PC-9 (cell line): ENCODE data around the gene CACNA2D1. TPM values are rescaled to one million over a fixed set of nuclear protein-coding genes. Genes with fewer than 3 reads are reported as not detected.

Experiments
- BruUV-seq: library from RNA; stranded (reverse); fragments of 400-500 nt; replicated peaks from 2 replicates; lab custom pipeline; 2021; lab: Mats Ljungman, UMichigan
- CTCF ChIA-PET: fragments of 300-600 bp; sonication (Branson Sonifier 250); formaldehyde crosslinking; loops from one replicate; lab custom pipeline; 2022; ENCODE audit warnings: antibody characterized with exemption; lab: Charles Lee
- POLR2A ChIA-PET: fragments of 300-600 bp; sonication (Branson Sonifier 250); formaldehyde crosslinking; loops from one replicate; lab custom pipeline; 2022; ENCODE audit warnings: antibody characterized with exemption; ENCODE audit not compliant: unreplicated experiment; lab: Charles Lee
- DNase-seq, 2 experiments: peaks; one replicate each; pipeline versions ENCODE4 v3.0.0 to v3.0.0-alpha.2; 2015 to 2022; ENCODE audit warnings: mixed read lengths in 1 of 2
- H2AFZ ChIP-seq: fragments of 200-600 bp; sonication (generic); 2 replicates; pipeline ENCODE4 v1.8.1; 2017; ENCODE audit warnings: antibody characterized with exemption
- H3F3A ChIP-seq: fragments of 200-600 bp; sonication (generic); 2 replicates; pipeline ENCODE4 v1.8.1; 2017; ENCODE audit warnings: antibody characterized with exemption, mild to moderate bottlenecking, low read depth; ENCODE audit not compliant: insufficient read depth
- H3K27ac ChIP-seq: fragments of 200-600 bp; sonication (generic); 2 replicates; pipeline ENCODE4 v1.6.1; 2016; ENCODE audit warnings: mixed run types
- H3K27me3 ChIP-seq: fragments of 200-600 bp; sonication (generic); 2 replicates; pipeline ENCODE4 v1.6.1; 2016; ENCODE audit warnings: low read depth, mixed run types; ENCODE audit not compliant: insufficient read depth
- H3K36me3 ChIP-seq: fragments of 200-600 bp; sonication (generic); 2 replicates; pipeline ENCODE4 v1.6.1; 2016; ENCODE audit warnings: low read depth, mixed run types
- H3K4me1 ChIP-seq: fragments of 200-600 bp; sonication (generic); replicated peaks from 2 replicates; pipeline ENCODE4 v1.6.1; 2016; ENCODE audit warnings: mixed run types; ENCODE audit not compliant: insufficient read depth
- H3K4me2 ChIP-seq: fragments of 200-600 bp; sonication (generic); 2 replicates; pipeline ENCODE4 v1.6.1; 2017; ENCODE audit warnings: mixed run types
- H3K4me3 ChIP-seq: fragments of 200-600 bp; sonication (generic); 2 replicates; pipeline ENCODE4 v1.6.1; 2016; ENCODE audit warnings: mixed run types
- H3K79me2 ChIP-seq: fragments of 200-600 bp; sonication (generic); 2 replicates; pipeline ENCODE4 v1.6.1; 2017; ENCODE audit warnings: low read depth, mixed run types
- H3K9me2 ChIP-seq: fragments of 200-600 bp; sonication (generic); 2 replicates; pipeline ENCODE4 v1.8.1; 2017; ENCODE audit warnings: mild to moderate bottlenecking; ENCODE audit not compliant: insufficient read depth
- H3K9me3 ChIP-seq: fragments of 200-600 bp; sonication (generic); 2 replicates; pipeline ENCODE4 v1.8.1; 2016; ENCODE audit warnings: low read depth; ENCODE audit not compliant: insufficient read depth
- H4K20me1 ChIP-seq: fragments of 200-600 bp; sonication (generic); 2 replicates; pipeline ENCODE4 v1.8.1; 2017; ENCODE audit not compliant: insufficient read depth
- CTCF ChIP-seq: fragments of 200-600 bp; sonication (generic); conservative IDR thresholded peaks from 2 replicates; pipeline ENCODE4 v1.6.1; 2017; ENCODE audit warnings: mixed run types, antibody characterized with exemption, mild to moderate bottlenecking, moderate library complexity
- EZH2 ChIP-seq: fragments of 200-600 bp; sonication (generic); IDR thresholded peaks from 2 replicates; pipeline ENCODE4 v1.8.0; 2017; ENCODE audit warnings: antibody characterized with exemption, low read depth
- intact Hi-C: fragments of 100-400 bp; cut with micrococcal nuclease; formaldehyde crosslinking; loops from one replicate; pipeline ENCODE4 v1.10.0; 2022; ENCODE audit not compliant: unreplicated experiment
- total RNA-seq: library from RNA; stranded (reverse); gene quantifications from 2 replicates; pipeline ENCODE4 v1.2.3, GENCODE V29; 2021

CACNA2D1 gene
- total RNA-seq, 1 experiment from 2014 or later, result 3.2 TPM

DNA sequence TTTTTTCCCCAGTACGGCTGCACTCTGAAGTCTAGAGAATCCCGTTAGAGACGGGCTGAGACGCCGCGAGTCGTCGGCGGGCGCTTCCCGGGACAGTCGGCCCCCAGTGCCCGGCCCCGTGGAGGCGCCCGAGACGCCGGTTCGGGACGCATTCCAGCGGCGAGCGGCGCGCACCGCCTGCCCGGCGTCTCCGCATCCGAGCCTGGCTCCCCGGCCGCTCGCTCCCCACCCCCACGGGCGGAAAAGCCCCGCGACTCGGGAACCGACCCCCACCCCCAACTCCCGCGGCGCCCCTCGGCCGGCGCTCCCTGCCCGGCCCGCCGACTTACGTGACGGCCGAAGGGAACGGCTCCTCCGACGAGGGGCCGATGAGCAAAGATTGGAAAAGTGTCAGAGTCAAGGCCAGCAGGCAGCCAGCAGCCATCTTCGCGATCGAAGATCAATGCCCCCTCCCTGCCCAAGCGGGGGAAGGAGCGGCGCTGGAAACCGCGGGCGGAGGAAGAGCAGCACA, 486 bp downstream of the CACNA2D1 start:
- H3K27ac ChIP-seq, result no peak overlapping the region
- no peaks in the 10 kb centered on the region for H3K36me3 ChIP-seq
- BruUV-seq, result no TSS peak
- peaks cover 12% of the 10 kb centered on the region; the same call in 1 of the 2 replicates for H3K4me1 ChIP-seq
- peak overlapping the region; percentile 97 for H3K4me2 ChIP-seq
- H3K27me3 ChIP-seq, result no peaks in the 10 kb centered on the region
- intact Hi-C loops, result loop anchor here (10.0 kb wide), 1 partner anchor 948 kb away; no protein-coding TSS in a partner anchor
- H3K9me2 ChIP-seq, result no peaks in the 10 kb centered on the region
- H3K79me2 ChIP-seq, result no peaks in the 10 kb centered on the region
- ChIA-PET CTCF (no interaction called here), POLR2A (no interaction called here)
- peak overlapping the region; percentile 97 for H2AFZ ChIP-seq
- H3K9me3 ChIP-seq, result no peaks in the 10 kb centered on the region
- H3F3A ChIP-seq, result peaks cover 7% of the 10 kb centered on the region; the same call in 1 of the 2 replicates
- peak overlapping the region; percentile 95 for H3K4me3 ChIP-seq
- TF ChIP-seq CTCF (0 out of 2 replicates have a peak, but pooled peaks have one; percentile 4), EZH2 (no peak)
- H4K20me1 ChIP-seq, result no peaks in the 10 kb centered on the region
- DNase-seq, result peak in 1 of 2 experiments; percentile 39

DNA sequence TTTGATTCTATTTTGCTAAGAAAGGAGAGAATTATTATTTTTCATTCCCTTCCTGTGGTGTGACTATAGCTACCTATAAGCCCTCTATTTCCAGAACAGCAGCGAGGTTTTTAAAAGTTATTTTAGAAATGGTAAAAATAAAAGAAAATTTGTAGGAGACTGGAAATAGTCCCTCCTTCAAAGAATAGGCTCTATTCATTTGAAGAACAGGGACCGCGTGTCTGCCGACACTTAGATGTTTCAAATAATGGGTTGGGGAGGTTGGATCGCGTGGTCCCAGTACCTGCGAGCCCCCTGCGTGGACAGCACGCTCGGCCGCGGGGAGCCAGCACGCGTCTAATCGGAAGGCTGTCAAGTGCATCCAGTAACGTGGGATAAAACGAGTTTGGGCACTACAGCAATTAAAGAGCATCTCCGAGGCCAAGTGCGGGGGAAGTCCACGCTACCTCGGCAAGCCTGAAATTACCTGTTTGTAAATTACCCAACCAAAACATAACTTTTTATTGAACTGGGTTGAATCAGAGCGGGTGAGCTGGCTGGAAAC, 1.0 kb downstream of the CACNA2D1 start:
- no peaks in the 10 kb centered on the region for H3K27me3 ChIP-seq
- peak overlapping the region; percentile 97 for H2AFZ ChIP-seq
- 0 out of 2 replicates have a peak, but pooled peaks have one; percentile 16 for TF ChIP-seq CTCF
- no peak for TF ChIP-seq EZH2
- BruUV-seq, result TSS peak; percentile 48
- H3K79me2 ChIP-seq, result no peaks in the 10 kb centered on the region
- DNase-seq, result no peak
- peaks cover 12% of the 10 kb centered on the region; the same call in 1 of the 2 replicates for H3K4me1 ChIP-seq
- H3K36me3 ChIP-seq, result no peaks in the 10 kb centered on the region
- H3K27ac ChIP-seq, result no peak overlapping the region
- peak overlapping the region; percentile 97 for H3K4me2 ChIP-seq
- H3K4me3 ChIP-seq, result peak overlapping the region; percentile 95
- H4K20me1 ChIP-seq, result no peaks in the 10 kb centered on the region
- no peaks in the 10 kb centered on the region for H3K9me3 ChIP-seq
- CTCF ChIA-PET, result interaction anchor here (0.5 kb wide), 1 partner anchor 1290 kb away, joined by 5 read pairs; no protein-coding TSS in a partner anchor
- POLR2A ChIA-PET, result no interaction called here
- intact Hi-C loops, result loop anchor here (10.0 kb wide), 1 partner anchor 948 kb away; no protein-coding TSS in a partner anchor
- H3F3A ChIP-seq, result peaks cover 7% of the 10 kb centered on the region; the same call in 1 of the 2 replicates
- no peaks in the 10 kb centered on the region for H3K9me2 ChIP-seq

DNA sequence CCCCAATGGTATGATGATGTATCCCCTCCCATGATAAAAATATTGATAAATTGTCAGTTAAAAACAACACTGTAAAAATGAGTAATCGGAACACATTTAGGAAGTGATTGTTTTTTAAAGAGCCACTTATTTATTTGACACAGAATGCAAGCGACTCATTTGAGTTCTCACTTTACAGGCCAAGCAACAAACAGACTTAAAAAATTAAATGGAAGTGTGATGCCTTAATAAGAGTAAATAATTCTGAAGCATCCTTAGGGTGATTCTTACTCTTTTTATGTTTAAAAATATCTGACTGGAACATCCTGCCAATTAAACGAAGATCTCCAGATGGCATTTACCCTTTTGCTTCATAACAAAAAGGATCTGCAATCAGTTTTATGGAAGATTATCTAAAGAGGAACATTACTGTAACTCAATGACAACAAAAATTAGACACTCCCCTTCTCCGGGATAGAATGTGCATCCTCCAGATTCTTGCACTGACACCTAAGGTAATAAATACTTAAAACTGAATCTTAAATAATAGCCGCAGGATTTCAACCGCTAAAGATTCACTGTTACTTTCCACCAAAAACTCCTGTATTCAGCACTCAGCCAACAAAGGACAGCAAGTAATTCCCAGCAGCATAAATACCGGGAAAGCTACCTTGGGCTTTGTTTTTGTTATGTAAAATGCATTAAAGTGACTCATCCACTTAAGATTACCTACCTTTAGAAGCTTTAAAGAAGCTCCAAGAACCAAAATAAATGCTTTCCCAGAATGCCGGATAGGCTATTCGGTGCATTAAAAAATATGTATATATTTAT, 1.7 kb downstream of the CACNA2D1 start:
- no peak for TF ChIP-seq CTCF
- TF ChIP-seq EZH2, result no peak
- BruUV-seq, result no TSS peak
- Histone ChIP-seq H3K27me3 (no peaks in the 10 kb centered on the region), H3K36me3 (no peaks in the 10 kb centered on the region), H3K4me3 (peak overlapping the region; percentile 95), H3K9me3 (no peaks in the 10 kb centered on the region), H3K4me2 (peak overlapping the region; percentile 97), H3K9me2 (no peaks in the 10 kb centered on the region), H3K79me2 (no peaks in the 10 kb centered on the region), H3K4me1 (peaks cover 12% of the 10 kb centered on the region; the same call in 1 of the 2 replicates), H3K27ac (no peak overlapping the region), H4K20me1 (no peaks in the 10 kb centered on the region), H2AFZ (0 out of 2 replicates have a peak overlapping the region, but pooled peaks have one; percentile 97), H3F3A (peaks cover 7% of the 10 kb centered on the region; the same call in 1 of the 2 replicates)
- intact Hi-C loops, result loop anchor here (10.0 kb wide), 1 partner anchor 947 kb away; no protein-coding TSS in a partner anchor
- POLR2A ChIA-PET, result interaction anchor here (0.5 kb wide), 1 partner anchor 9 kb away, joined by 15 read pairs; no protein-coding TSS in a partner anchor
- no peak for DNase-seq
- CTCF ChIA-PET, result interaction anchor here (0.5 kb wide), 1 partner anchor 1291 kb away, joined by 5 read pairs; no protein-coding TSS in a partner anchor
